Measurements from ENCODE around the gene TTBK1.

The TTBK1 gene

DNA sequence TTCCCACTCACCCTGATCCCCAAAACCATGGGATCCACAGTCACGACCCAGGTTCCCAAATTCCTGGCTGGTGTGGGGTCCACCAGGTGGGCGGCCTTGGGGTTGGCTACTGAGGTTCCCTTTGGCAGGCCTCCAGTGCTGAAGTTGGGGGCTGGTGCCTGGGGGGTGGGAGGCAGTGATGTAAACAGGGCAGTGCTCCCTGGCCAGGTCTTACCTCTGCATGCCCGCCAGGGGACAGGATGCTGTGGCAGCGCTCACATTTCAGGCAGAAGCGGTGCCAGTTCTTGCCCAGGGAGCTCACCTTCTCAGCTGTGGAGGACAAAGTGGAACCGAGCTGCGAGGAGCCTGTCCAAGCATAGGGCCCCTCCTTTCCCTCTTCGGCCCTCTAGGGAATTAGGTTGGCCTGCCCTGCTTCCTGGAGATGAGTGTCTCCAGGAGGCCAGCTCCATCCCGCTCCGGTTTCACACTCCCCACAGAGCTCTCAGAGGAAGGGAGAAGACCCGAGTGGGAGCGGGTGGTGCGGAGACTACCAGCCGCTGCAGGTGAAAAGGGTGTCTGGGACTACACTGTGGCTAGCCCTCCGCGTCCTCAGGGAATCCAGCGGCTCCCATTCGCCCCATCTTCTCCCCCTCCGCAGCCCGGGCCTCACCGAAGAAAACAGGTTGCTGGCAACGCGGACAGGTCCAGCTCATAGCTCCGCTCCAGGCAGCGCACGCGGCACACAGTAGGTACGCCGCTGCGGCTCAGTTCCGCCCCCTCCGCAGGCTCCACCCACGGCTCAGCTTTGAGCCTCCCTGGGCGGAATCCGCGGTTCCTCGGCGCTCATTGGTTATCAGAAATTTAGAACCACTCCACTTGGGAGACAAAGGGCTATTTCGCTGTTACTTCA lies 65.1 kb downstream of the TTBK1 start, which contains the start of gene CRIP3:
TSS of gene CRIP3 (minus strand) at position 726 of the 889 bp plus-strand sequence. CDS start at position 692, 34 bp downstream.
- H3K4me1 ChIP-seq: no peaks in the 10 kb centered on the region; the same call in 1 of the 2 replicates
- TF ChIP-seq, protein P1, sequence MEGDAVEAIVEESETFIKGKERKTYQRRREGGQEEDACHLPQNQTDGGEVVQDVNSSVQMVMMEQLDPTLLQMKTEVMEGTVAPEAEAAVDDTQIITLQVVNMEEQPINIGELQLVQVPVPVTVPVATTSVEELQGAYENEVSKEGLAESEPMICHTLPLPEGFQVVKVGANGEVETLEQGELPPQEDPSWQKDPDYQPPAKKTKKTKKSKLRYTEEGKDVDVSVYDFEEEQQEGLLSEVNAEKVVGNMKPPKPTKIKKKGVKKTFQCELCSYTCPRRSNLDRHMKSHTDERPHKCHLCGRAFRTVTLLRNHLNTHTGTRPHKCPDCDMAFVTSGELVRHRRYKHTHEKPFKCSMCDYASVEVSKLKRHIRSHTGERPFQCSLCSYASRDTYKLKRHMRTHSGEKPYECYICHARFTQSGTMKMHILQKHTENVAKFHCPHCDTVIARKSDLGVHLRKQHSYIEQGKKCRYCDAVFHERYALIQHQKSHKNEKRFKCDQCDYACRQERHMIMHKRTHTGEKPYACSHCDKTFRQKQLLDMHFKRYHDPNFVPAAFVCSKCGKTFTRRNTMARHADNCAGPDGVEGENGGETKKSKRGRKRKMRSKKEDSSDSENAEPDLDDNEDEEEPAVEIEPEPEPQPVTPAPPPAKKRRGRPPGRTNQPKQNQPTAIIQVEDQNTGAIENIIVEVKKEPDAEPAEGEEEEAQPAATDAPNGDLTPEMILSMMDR (IDR thresholded peaks at IDR 0.05; ENCODE audit: low read depth, low read length): peak; percentile 41
- H3K36me3 ChIP-seq: no peaks in the 10 kb centered on the region
- DNase-seq: peak; percentile 57
- no peaks in the 10 kb centered on the region for H3K9me3 ChIP-seq
- H3K27me3 ChIP-seq: no peaks in the 10 kb centered on the region
- H3K4me3 ChIP-seq (ENCODE audit: low read depth, low read length): peak within 1 kb of the TSS; percentile 69

DNA sequence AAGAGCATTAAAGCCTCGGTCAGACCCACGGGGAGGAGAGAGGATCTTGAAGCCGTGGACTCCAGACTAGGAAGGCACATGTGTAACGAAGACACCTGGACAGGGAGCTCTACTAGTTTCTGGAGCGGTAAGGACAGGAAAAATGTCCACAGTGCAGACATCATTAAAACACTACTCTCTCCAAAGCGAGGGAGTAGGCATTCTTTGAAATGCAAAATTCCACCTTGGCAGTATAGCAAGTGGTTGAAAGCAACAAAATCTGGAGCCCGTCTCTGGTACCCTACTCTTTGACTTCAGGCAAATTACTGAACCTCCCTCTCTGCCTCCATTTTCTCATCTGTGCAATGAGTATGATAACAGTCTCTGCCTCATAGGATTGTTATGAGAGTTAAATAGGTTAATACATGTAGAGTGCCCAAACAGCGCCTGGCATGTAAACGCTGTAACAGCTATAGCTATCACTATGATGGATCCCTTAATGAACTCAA lies 65.8 kb downstream of the TTBK1 start:
- Histone ChIP-seq H3K9me3 (no peaks in the 10 kb centered on the region), H3K4me1 (no peaks in the 10 kb centered on the region; the same call in 1 of the 2 replicates), H3K4me3 (ENCODE audit: low read depth, low read length) (peak overlapping the region; percentile 69), H3K36me3 (no peaks in the 10 kb centered on the region), H3K27me3 (no peaks in the 10 kb centered on the region)
- no peak for DNase-seq
- TF ChIP-seq, protein P1 (IDR thresholded peaks at IDR 0.05; ENCODE audit: low read depth, low read length): no peak

DNA sequence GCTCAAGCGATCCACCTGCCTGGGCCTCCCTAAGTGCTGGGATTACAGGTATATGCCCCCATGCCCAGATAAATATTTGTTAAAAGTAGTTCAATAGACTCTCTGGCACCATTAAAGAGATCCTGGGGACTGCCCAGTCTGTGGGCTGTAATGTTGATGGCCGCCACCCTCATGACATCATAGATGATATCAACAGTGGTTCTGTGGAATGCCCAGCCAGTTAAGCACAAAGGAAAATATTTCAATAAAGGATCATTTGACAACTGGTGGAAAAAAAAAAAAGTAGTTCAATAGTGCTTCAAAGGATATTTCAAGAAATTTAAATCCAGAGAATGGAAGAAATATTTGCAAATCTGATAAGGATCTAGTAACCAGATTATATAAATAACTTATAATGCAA lies 66.9 kb downstream of the TTBK1 start:
- Histone ChIP-seq H3K36me3 (no peaks in the 10 kb centered on the region), H3K4me3 (ENCODE audit: low read depth, low read length) (no peak overlapping the region), H3K27me3 (no peaks in the 10 kb centered on the region), H3K9me3 (no peaks in the 10 kb centered on the region), H3K4me1 (no peaks in the 10 kb centered on the region; the same call in 1 of the 2 replicates)
- no peak for DNase-seq
- TF ChIP-seq, protein P1 (IDR thresholded peaks at IDR 0.05; ENCODE audit: low read depth, low read length): no peak

DNA sequence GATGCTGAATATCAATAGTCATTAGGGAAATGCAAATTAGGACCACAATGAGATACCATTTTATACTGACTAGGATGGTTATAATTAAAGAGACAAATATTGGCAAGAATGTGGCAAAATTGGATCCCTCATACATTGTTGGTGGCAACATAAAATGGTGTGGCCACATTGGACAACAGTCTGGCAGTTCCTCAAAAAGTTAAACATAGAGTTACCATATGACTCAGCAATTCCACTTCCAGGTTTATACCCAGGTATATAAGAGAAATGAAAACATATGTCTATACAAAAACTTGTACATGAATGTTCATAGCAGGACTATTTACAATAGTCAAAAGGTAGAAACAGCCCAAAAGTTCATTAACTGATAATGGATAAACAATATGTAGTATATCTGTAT lies 67.3 kb downstream of the TTBK1 start:
- no peak for DNase-seq
- Histone ChIP-seq H3K27me3 (no peaks in the 10 kb centered on the region), H3K4me3 (ENCODE audit: low read depth, low read length) (no peak overlapping the region), H3K4me1 (no peaks in the 10 kb centered on the region; the same call in 1 of the 2 replicates), H3K36me3 (no peaks in the 10 kb centered on the region), H3K9me3 (no peaks in the 10 kb centered on the region)
- TF ChIP-seq, protein P1 (IDR thresholded peaks at IDR 0.05; ENCODE audit: low read depth, low read length): no peak

DNA sequence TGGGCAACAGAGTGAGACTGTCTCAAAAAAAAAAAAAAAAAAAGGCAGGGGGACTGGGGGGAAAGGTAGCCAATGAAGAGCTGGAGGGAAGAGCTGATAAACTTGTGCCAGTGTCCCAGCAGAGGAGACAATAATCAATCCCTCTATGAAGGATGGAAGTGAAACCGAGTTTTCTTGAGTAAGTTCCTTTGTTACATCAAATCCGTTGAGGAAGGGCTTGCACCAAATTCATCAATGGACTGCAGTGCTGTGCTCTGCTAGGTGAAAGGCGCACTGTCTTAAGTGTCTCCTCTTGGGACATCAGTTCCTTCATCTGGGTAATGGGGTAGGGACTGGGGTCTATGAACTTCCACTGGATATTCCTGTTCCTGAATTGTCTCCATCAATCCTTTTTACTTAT lies 68.4 kb downstream of the TTBK1 start:
- Histone ChIP-seq H3K36me3 (no peaks in the 10 kb centered on the region), H3K27me3 (no peaks in the 10 kb centered on the region), H3K9me3 (no peaks in the 10 kb centered on the region), H3K4me1 (no peaks in the 10 kb centered on the region; the same call in 1 of the 2 replicates), H3K4me3 (ENCODE audit: low read depth, low read length) (no peak overlapping the region)
- TF ChIP-seq, protein P1 (IDR thresholded peaks at IDR 0.05; ENCODE audit: low read depth, low read length): no peak
- DNase-seq: no peak

DNA sequence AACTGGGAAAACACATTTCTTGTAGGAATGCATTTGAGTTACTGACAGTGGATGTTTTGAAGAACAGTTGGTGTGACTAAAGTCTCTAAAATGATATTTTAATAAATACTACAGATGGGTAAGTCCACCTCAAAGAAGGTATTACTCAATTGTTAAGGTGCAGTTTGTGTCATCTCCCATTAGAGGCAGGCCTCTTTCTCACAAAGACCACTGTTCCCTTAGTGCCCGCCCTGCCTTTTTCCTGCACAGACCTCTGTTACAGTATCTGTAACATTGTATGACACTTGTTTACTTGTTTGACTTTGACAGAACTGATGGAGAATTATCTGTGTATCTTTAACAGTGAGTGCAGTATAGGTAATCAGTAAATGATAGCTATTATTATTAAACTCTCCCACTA lies 70.5 kb downstream of the TTBK1 start:
- no peak for DNase-seq
- TF ChIP-seq, protein P1 (IDR thresholded peaks at IDR 0.05; ENCODE audit: low read depth, low read length): no peak
- Histone ChIP-seq H3K36me3 (no peaks in the 10 kb centered on the region), H3K4me1 (no peaks in the 10 kb centered on the region; the same call in 1 of the 2 replicates), H3K9me3 (no peaks in the 10 kb centered on the region), H3K4me3 (ENCODE audit: low read depth, low read length) (no peak overlapping the region), H3K27me3 (no peaks in the 10 kb centered on the region)

Measured in BE2C (cell line).